ENCODE data around the gene NRG3. TPM values are rescaled to one million over a fixed set of nuclear protein-coding genes. Genes with fewer than 3 reads are reported as not detected.

Gene NRG3
- not detected for total RNA-seq

GRCh38 chr10:81874875-81875466 is at the start of gene NRG3:
TSS of gene NRG3 (plus strand) at chr10:81875194.
- DNase-seq (ENCODE audit: low read depth in 2 of 3, low spot score in 2 of 3), result no peak

GRCh38 chr10:81828251-81828650 is 46.7 kb upstream of the NRG3 start:
- DNase-seq (ENCODE audit: low read depth in 2 of 3, low spot score in 2 of 3), result no peak

GRCh38 chr10:81831060-81831459 is 43.9 kb upstream of the NRG3 start:
- DNase-seq (ENCODE audit: low read depth in 2 of 3, low spot score in 2 of 3), result no peak

GRCh38 chr10:81838950-81839349 is 36.0 kb upstream of the NRG3 start:
- DNase-seq (ENCODE audit: low read depth in 2 of 3, low spot score in 2 of 3), result peak in 1 of 3 donors; percentile 5

- no peak for DNase-seq (ENCODE audit: low read depth in 2 of 3, low spot score in 2 of 3)
Observed at GRCh38 chr10:81843042-81843441, 32.0 kb upstream of the NRG3 start.

GRCh38 chr10:81847675-81848074 is 27.3 kb upstream of the NRG3 start:
- no peak for DNase-seq (ENCODE audit: low read depth in 2 of 3, low spot score in 2 of 3)

GRCh38 chr10:81848514-81848913 is 26.5 kb upstream of the NRG3 start:
- no peak for DNase-seq (ENCODE audit: low read depth in 2 of 3, low spot score in 2 of 3)

GRCh38 chr10:81848931-81849330 is 26.1 kb upstream of the NRG3 start:
- DNase-seq (ENCODE audit: low read depth in 2 of 3, low spot score in 2 of 3), result no peak

- DNase-seq (ENCODE audit: low read depth in 2 of 3, low spot score in 2 of 3), result no peak
Observed at GRCh38 chr10:81862596-81862995, 12.4 kb upstream of the NRG3 start.

GRCh38 chr10:81863771-81864170 is 11.2 kb upstream of the NRG3 start:
- no peak for DNase-seq (ENCODE audit: low read depth in 2 of 3, low spot score in 2 of 3)

- DNase-seq (ENCODE audit: low read depth in 2 of 3, low spot score in 2 of 3), result no peak
Observed at GRCh38 chr10:81865581-81865980, 9.4 kb upstream of the NRG3 start.

GRCh38 chr10:81866753-81867152 is 8.2 kb upstream of the NRG3 start:
- peak in 1 of 3 donors; percentile 8 for DNase-seq (ENCODE audit: low read depth in 2 of 3, low spot score in 2 of 3)

- no peak for DNase-seq (ENCODE audit: low read depth in 2 of 3, low spot score in 2 of 3)
Observed at GRCh38 chr10:81870472-81870871, 4.5 kb upstream of the NRG3 start.

- no peak for DNase-seq (ENCODE audit: low read depth in 2 of 3, low spot score in 2 of 3)
Observed at GRCh38 chr10:81871558-81871957, 3.4 kb upstream of the NRG3 start.

- DNase-seq (ENCODE audit: low read depth in 2 of 3, low spot score in 2 of 3), result no peak
Observed at GRCh38 chr10:81872206-81872862, 2.7 kb upstream of the NRG3 start.

- peak in 1 of 3 donors; percentile 5 for DNase-seq (ENCODE audit: low read depth in 2 of 3, low spot score in 2 of 3)
Observed at GRCh38 chr10:81873231-81873931, 1.6 kb upstream of the NRG3 start.

GRCh38 chr10:81873932-81874816 is 820 bp upstream of the NRG3 start:
- peak in 1 of 3 donors; percentile 39 for DNase-seq (ENCODE audit: low read depth in 2 of 3, low spot score in 2 of 3)

- DNase-seq (ENCODE audit: low read depth in 2 of 3, low spot score in 2 of 3), result peak in 1 of 3 donors; percentile 2
Observed at GRCh38 chr10:81875467-81876252, 666 bp downstream of the NRG3 start.

- DNase-seq (ENCODE audit: low read depth in 2 of 3, low spot score in 2 of 3), result peak in 1 of 3 donors; percentile 19
Observed at GRCh38 chr10:81876253-81877077, 1.5 kb downstream of the NRG3 start.

Measured in hematopoietic multipotent progenitor cell (in vitro differentiated cells).